HepG2 (cell line): ENCODE results near the gene CHDH. TPM values are rescaled to one million over a fixed set of nuclear protein-coding genes. Genes with fewer than 3 reads are reported as not detected.
A peak's percentile ranks its signal among the peaks of the same experiment; 100 is the strongest.

Source experiments
- CTCF ChIP-seq: sonication (generic); formaldehyde crosslinking; IDR thresholded peaks from 2 replicates; pipeline ENCODE4 v1.5.0; 2020; ENCODE audit warnings: mild to moderate bottlenecking, missing genetic modification reagents, moderate library complexity
- E2F2 ChIP-seq: sonication (generic); formaldehyde crosslinking; IDR thresholded peaks from 2 replicates; pipeline ENCODE4 v1.4.0; 2020; ENCODE audit warnings: missing genetic modification reagents, borderline replicate concordance
- GPN1 ChIP-seq: sonication (generic); formaldehyde crosslinking; IDR thresholded peaks from 2 replicates; pipeline ENCODE4 v1.5.1; 2020; ENCODE audit warnings: missing genetic modification reagents, borderline replicate concordance
- IRF9 ChIP-seq: sonication (generic); formaldehyde crosslinking; IDR thresholded peaks from 2 replicates; pipeline ENCODE4 v1.8.0; 2022; ENCODE audit warnings: missing genetic modification reagents, mild to moderate bottlenecking, borderline replicate concordance
- MXD1 ChIP-seq: sonication (generic); formaldehyde crosslinking; IDR thresholded peaks from 2 replicates; pipeline ENCODE4 v1.4.0; 2020; ENCODE audit warnings: mild to moderate bottlenecking, missing genetic modification reagents
- SP5 ChIP-seq: IDR thresholded peaks from 2 replicates; pipeline ENCODE4 v1.6.1; 2016; ENCODE audit warnings: low read depth, borderline replicate concordance
- STAG1 ChIP-seq: sonication (generic); formaldehyde crosslinking; IDR thresholded peaks from 2 replicates; pipeline ENCODE4 v1.4.0; 2020; ENCODE audit warnings: missing genetic modification reagents
- TAF15 ChIP-seq: fragments of 200-400 bp; formaldehyde crosslinking; IDR thresholded peaks from one replicate; pipeline ENCODE4 v1.6.1; 2018; ENCODE audit warnings: mild to moderate bottlenecking, low read depth, low read length; ENCODE audit not compliant: poor library complexity, severe bottlenecking
- ZBTB26 ChIP-seq: IDR thresholded peaks from 2 replicates; pipeline ENCODE4 v1.6.1; 2016; ENCODE audit warnings: missing compliant biosample characterization, missing genetic modification reagents, borderline replicate concordance
- ZBTB46 ChIP-seq: sonication (generic); formaldehyde crosslinking; IDR thresholded peaks from 2 replicates; pipeline ENCODE4 v1.4.0; 2020; ENCODE audit warnings: mild to moderate bottlenecking, missing genetic modification reagents, borderline replicate concordance
- ZNF124 ChIP-seq: sonication (generic); formaldehyde crosslinking; IDR thresholded peaks from 2 replicates; pipeline ENCODE4 v1.4.0; 2020; ENCODE audit warnings: missing genetic modification reagents
- ZNF275 ChIP-seq: sonication (generic); formaldehyde crosslinking; IDR thresholded peaks from 2 replicates; pipeline ENCODE4 v1.8.0; 2022; ENCODE audit warnings: missing genetic modification reagents, mild to moderate bottlenecking, inconsistent platforms, borderline replicate concordance
- ZNF333 ChIP-seq: sonication (generic); formaldehyde crosslinking; IDR thresholded peaks from 2 replicates; pipeline ENCODE4 v1.4.0; 2020; ENCODE audit warnings: mild to moderate bottlenecking, missing genetic modification reagents, borderline replicate concordance
- ZNF607 ChIP-seq: sonication (generic); formaldehyde crosslinking; IDR thresholded peaks from 2 replicates; pipeline ENCODE4 v1.5.1; 2020; ENCODE audit warnings: missing genetic modification reagents, mild to moderate bottlenecking, borderline replicate concordance
- ZNF687 ChIP-seq: sonication (generic); formaldehyde crosslinking; IDR thresholded peaks from 2 replicates; pipeline ENCODE4 v1.5.1; 2020; ENCODE audit warnings: mild to moderate bottlenecking, missing genetic modification reagents, moderate library complexity
- polyA plus RNA-seq, 8 experiments: library from polyadenylated mRNA; depleted of rRNA in 3 of 8; stranded (reverse) in 7 of 8; unstranded in 1 of 8; fragments of >200 nt; fragmentation: Illumina TruSeq in 4 of 8; extraction: Trizol in 4 of 8; gene quantifications; 2 replicates each; pipeline versions ENCODE4 v1.2.1 to v1.2.3, GENCODE V29; 2011 to 2016; ENCODE audit warnings: low read depth in 4 of 8, missing spikeins in 1 of 8, mixed read lengths in 1 of 8; ENCODE audit not compliant: insufficient read depth in 1 of 8
- total RNA-seq, 5 experiments: library from RNA; depleted of rRNA; stranded (reverse); fragments of >200 nt; fragmentation: Illumina TruSeq; extraction: Trizol; gene quantifications; 2 replicates each; pipeline ENCODE4 v1.2.3, GENCODE V29; 2016; ENCODE audit warnings: low read depth in 1 of 5

The CHDH gene
- total and polyA plus RNA-seq, 2 of the 13 experiments (the other 11 are each of a cell fraction or from before 2014, with no cell fraction given), result 28.1 to 48.9 TPM

GRCh38 chr3:53841296-53841695, 4.9 kb downstream of the CHDH start (continued):
- TF ChIP-seq ZBTB46 (CRISPR knock-in tag) (no peak), ZNF275 (CRISPR knock-in tag) (no peak), IRF9 (CRISPR knock-in tag) (no peak), STAG1 (CRISPR knock-in tag) (peak; percentile 53), CTCF (CRISPR knock-in tag) (peak; percentile 71), GPN1 (CRISPR knock-in tag) (no peak), ZBTB26 (no peak), TAF15 (no peak), ZNF333 (CRISPR knock-in tag) (peak; percentile 64; the same call in 1 of the 2 replicates), ZNF124 (no peak), SP5 (CRISPR knock-in tag) (no peak), ZNF607 (CRISPR knock-in tag) (no peak), MXD1 (no peak), ZNF687 (CRISPR knock-in tag) (peak; percentile 88), E2F2 (CRISPR knock-in tag) (no peak)
